GM23248 (cell line): Measurements from ENCODE around the gene PML.

Experiments used
- EZH2 ChIP-seq: fragments of 200-600 bp; sonication (generic); IDR thresholded peaks from 2 replicates; pipeline ENCODE4 v1.6.1; 2018; ENCODE audit warnings: antibody characterized with exemption, mild to moderate bottlenecking; ENCODE audit not compliant: insufficient read depth, poor library complexity, severe bottlenecking
- EZH2phosphoT487 ChIP-seq: fragments of 200-600 bp; sonication (generic); IDR thresholded peaks from 2 replicates; pipeline ENCODE4 v1.6.1; 2018; ENCODE audit warnings: antibody characterized with exemption, moderate library complexity, mild to moderate bottlenecking, low read depth; ENCODE audit not compliant: insufficient read depth

- TF ChIP-seq EZH2 (no peak), EZH2phosphoT487 (no peak)
Measured at GRCh38 chr15:73994912-73995622, 551 bp downstream of the PML start.
